ENCODE measurements around the gene OGFR. TPM values are rescaled to one million over a fixed set of nuclear protein-coding genes. Genes with fewer than 3 reads are reported as not detected.
A peak's percentile ranks its signal among the peaks of the same experiment; 100 is the strongest.

The OGFR gene
- polyA plus RNA-seq, 1 donor (not counting 4 experiments of a cell fraction or from before 2014, with no cell fraction given), result 39.8 TPM

GRCh38 chr20:62816031-62816883 lies 11.6 kb downstream of the OGFR start:
- Histone ChIP-seq H3K9ac (ENCODE audit: control insufficient read depth, extremely low read depth, insufficient read depth, low read length) (peak overlapping the region; percentile 22), H3K27ac (ENCODE audit: control insufficient read depth, insufficient read depth, low read length) (no peak overlapping the region), H3K9me1 (ENCODE audit: control insufficient read depth, extremely low read depth, insufficient read depth, low read length) (no peaks in the 10 kb centered on the region), H4K20me1 (ENCODE audit: control insufficient read depth, extremely low read depth, insufficient read depth, low read length) (peaks cover 4% of the 10 kb centered on the region), H3K4me2 (ENCODE audit: control insufficient read depth, extremely low read depth, insufficient read depth, low read depth, low read length) (peak overlapping the region; percentile 64), H3K9me3 (ENCODE audit: control insufficient read depth, low read depth, low read length) (no peaks in the 10 kb centered on the region), H2AFZ (ENCODE audit: control insufficient read depth, low read length) (no peak overlapping the region), H3K27me3 (ENCODE audit: control insufficient read depth, extremely low read depth, insufficient read depth, low read length) (peaks cover 39% of the 10 kb centered on the region), H3K4me1 (ENCODE audit: control insufficient read depth, extremely low read depth, insufficient read depth, low read length) (peaks cover 21% of the 10 kb centered on the region), H3K4me3 (ENCODE audit: control insufficient read depth in 2 of 3, extremely low read depth in 1 of 3, insufficient read depth in 2 of 3, low read depth in 1 of 3, low read length in 3 of 3) (peak overlapping the region; percentile 8 to 38 (median 14)), H3K79me2 (ENCODE audit: control insufficient read depth, insufficient read depth, low read length) (no peaks in the 10 kb centered on the region), H3K36me3 (ENCODE audit: control insufficient read depth in 2 of 2, extremely low read depth in 1 of 2, insufficient read depth in 2 of 2, low read length in 2 of 2) (peaks cover 0 to 10% of the 10 kb centered on the region in 2 experiments)
- DNase-seq (ENCODE audit: low read depth, low spot score) (no peak), FAIRE-seq (no peak)
- dilution Hi-C loops (cut with MboI; ENCODE audit: extremely low pct_ligation_motif_present, low sequenced_read_pairs), result no loop called here
- no peak for TF ChIP-seq CTCF (optimal IDR thresholded peaks at IDR 0.05 in 1 of 3, IDR thresholded peaks at IDR 0.05 in 1 of 3, conservative IDR thresholded peaks at IDR 0.05 in 1 of 3; ENCODE audit: extremely low read depth in 1 of 3, insufficient read depth in 2 of 3, low read length in 3 of 3)
- peak; percentile 67 for TF ChIP-seq EZH2 (IDR thresholded peaks at IDR 0.05; ENCODE audit: low read length)

- Histone ChIP-seq H3K4me3 (ENCODE audit: control insufficient read depth in 2 of 3, extremely low read depth in 1 of 3, insufficient read depth in 2 of 3, low read depth in 1 of 3, low read length in 3 of 3) (peak within 1 kb of the TSS; percentile 8 to 38 (median 14)), H3K27me3 (ENCODE audit: control insufficient read depth, extremely low read depth, insufficient read depth, low read length) (peaks cover 39% of the 10 kb centered on the region), H3K9ac (ENCODE audit: control insufficient read depth, extremely low read depth, insufficient read depth, low read length) (peak within 1 kb of the TSS; percentile 22), H3K9me1 (ENCODE audit: control insufficient read depth, extremely low read depth, insufficient read depth, low read length) (no peaks in the 10 kb centered on the region), H3K27ac (ENCODE audit: control insufficient read depth, insufficient read depth, low read length) (no peak within 1 kb of the TSS), H2AFZ (ENCODE audit: control insufficient read depth, low read length) (no peak within 1 kb of the TSS), H3K4me2 (ENCODE audit: control insufficient read depth, extremely low read depth, insufficient read depth, low read depth, low read length) (peak within 1 kb of the TSS; percentile 64), H3K4me1 (ENCODE audit: control insufficient read depth, extremely low read depth, insufficient read depth, low read length) (peaks cover 21% of the 10 kb centered on the region), H4K20me1 (ENCODE audit: control insufficient read depth, extremely low read depth, insufficient read depth, low read length) (peaks cover 4% of the 10 kb centered on the region), H3K36me3 (ENCODE audit: control insufficient read depth in 2 of 2, extremely low read depth in 1 of 2, insufficient read depth in 2 of 2, low read length in 2 of 2) (peaks cover 0 to 6% of the 10 kb centered on the region in 2 experiments), H3K79me2 (ENCODE audit: control insufficient read depth, insufficient read depth, low read length) (no peaks in the 10 kb centered on the region), H3K9me3 (ENCODE audit: control insufficient read depth, low read depth, low read length) (no peaks in the 10 kb centered on the region)
- no peak for TF ChIP-seq CTCF (optimal IDR thresholded peaks at IDR 0.05 in 1 of 3, IDR thresholded peaks at IDR 0.05 in 1 of 3, conservative IDR thresholded peaks at IDR 0.05 in 1 of 3; ENCODE audit: extremely low read depth in 1 of 3, insufficient read depth in 2 of 3, low read length in 3 of 3)
- DNase-seq (ENCODE audit: low read depth, low spot score), result no peak
- no peak for FAIRE-seq
- dilution Hi-C loops (cut with MboI; ENCODE audit: extremely low pct_ligation_motif_present, low sequenced_read_pairs), result no loop called here
Observed at GRCh38 chr20:62816884-62817873, 12.5 kb downstream of the OGFR start, which contains the start of gene COL9A3. COL9A3 (plus strand) TSS chr20:62817050; CDS start chr20:62817065, 15 bp downstream.

Data from keratinocyte (primary cell).